Esophagus squamous epithelium (tissue), 4 donors: Measurements from ENCODE around the gene FTL.

Source experiments
- POLR2A ChIP-seq, 4 donors: fragments of 450-650 bp; IDR thresholded peaks; one replicate each; pipeline ENCODE4 v1.6.1; 2017; ENCODE audit warnings: antibody characterized with exemption in 4 of 4, mild to moderate bottlenecking in 4 of 4, moderate library complexity in 3 of 4
- TF ChIP-seq, protein P1 (sequence below), 6 experiments: fragments of 450-650 bp in 4 of 6; fragments of 200-600 bp in 2 of 6; sonication (generic) in 2 of 6; IDR thresholded peaks; one replicate each; pipeline ENCODE4 v1.5.1; 2016 to 2019; ENCODE audit warnings: antibody characterized with exemption in 6 of 6, mild to moderate bottlenecking in 4 of 6, moderate library complexity in 4 of 6

DNA sequence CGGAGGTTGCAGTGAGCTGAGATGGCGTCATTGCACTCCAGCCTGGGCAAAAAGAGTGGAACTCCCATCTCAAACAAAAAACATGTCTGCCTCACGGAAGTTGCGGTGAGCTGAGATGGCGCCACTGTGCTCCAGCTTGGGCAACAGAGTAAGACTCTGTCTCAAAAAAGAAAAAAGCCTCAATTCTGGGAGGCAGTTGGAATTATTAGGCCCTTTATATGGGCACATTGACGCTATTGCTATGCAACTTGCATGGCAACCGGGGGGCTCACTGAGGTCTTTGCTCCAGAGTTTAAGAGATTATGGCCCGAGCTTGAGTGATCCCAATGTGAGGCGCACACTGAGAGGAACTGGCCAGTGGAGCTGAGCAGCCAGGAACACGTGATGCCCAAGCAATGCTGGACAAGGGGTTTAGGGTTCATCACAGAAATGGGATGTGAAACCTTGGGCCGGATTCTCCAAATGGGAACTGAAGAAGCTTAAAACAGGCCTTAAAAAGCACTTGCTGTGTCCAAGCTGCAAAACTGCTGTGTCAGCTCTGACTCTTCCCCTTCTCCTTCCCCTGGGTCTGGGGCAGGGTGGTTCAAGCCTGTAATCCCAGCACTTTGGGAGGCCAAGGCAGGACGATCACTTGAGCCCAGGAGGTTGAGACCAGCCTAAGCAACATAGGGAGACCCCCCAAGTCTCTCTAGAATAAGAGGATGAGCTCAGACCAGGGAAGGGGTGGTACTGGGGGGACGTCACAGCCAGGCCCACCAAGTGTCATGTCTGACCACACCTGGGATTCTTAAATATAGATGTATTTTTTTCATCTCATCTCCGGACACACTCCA is 2.5 kb downstream of the FTL start:
- TF ChIP-seq, protein P1, sequence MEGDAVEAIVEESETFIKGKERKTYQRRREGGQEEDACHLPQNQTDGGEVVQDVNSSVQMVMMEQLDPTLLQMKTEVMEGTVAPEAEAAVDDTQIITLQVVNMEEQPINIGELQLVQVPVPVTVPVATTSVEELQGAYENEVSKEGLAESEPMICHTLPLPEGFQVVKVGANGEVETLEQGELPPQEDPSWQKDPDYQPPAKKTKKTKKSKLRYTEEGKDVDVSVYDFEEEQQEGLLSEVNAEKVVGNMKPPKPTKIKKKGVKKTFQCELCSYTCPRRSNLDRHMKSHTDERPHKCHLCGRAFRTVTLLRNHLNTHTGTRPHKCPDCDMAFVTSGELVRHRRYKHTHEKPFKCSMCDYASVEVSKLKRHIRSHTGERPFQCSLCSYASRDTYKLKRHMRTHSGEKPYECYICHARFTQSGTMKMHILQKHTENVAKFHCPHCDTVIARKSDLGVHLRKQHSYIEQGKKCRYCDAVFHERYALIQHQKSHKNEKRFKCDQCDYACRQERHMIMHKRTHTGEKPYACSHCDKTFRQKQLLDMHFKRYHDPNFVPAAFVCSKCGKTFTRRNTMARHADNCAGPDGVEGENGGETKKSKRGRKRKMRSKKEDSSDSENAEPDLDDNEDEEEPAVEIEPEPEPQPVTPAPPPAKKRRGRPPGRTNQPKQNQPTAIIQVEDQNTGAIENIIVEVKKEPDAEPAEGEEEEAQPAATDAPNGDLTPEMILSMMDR (IDR thresholded peaks at IDR 0.05): no peak
- TF ChIP-seq POLR2A (IDR thresholded peaks at IDR 0.05): peak in 2 of 4 donors; percentile 13 to 26
